ENCODE measurements around the gene ZBTB22. TPM values are rescaled to one million over a fixed set of nuclear protein-coding genes. Genes with fewer than 3 reads are reported as not detected.
A peak's percentile ranks its signal among the peaks of the same experiment; 100 is the strongest.

Gene ZBTB22
- total RNA-seq, 1 donor from 2014 or later = 17.5 TPM

DNA sequence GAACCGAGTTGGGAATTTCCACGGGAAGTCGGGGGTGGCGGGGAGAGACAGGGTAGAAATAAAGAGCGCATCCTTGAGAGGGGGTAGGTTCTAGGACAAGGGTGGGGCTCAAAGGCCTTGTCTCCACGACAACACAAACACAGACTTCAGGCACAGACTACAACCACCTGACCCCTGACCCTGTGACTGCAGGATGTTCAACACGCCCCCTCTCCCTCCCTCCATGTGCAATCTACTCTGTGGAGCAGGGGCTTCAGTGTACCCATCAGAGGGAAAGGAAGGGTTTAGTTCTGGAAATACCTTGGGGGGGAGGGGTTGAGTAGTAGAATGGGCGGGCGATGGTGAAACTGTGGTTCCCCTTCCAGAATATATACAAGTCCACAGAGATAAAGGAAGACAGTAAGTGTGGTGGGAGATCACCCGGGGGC, 3.0 kb downstream of the ZBTB22 start:
- DNase-seq (ENCODE audit: low read depth) = no peak
- TF ChIP-seq, protein P1, sequence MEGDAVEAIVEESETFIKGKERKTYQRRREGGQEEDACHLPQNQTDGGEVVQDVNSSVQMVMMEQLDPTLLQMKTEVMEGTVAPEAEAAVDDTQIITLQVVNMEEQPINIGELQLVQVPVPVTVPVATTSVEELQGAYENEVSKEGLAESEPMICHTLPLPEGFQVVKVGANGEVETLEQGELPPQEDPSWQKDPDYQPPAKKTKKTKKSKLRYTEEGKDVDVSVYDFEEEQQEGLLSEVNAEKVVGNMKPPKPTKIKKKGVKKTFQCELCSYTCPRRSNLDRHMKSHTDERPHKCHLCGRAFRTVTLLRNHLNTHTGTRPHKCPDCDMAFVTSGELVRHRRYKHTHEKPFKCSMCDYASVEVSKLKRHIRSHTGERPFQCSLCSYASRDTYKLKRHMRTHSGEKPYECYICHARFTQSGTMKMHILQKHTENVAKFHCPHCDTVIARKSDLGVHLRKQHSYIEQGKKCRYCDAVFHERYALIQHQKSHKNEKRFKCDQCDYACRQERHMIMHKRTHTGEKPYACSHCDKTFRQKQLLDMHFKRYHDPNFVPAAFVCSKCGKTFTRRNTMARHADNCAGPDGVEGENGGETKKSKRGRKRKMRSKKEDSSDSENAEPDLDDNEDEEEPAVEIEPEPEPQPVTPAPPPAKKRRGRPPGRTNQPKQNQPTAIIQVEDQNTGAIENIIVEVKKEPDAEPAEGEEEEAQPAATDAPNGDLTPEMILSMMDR (IDR thresholded peaks at IDR 0.05; ENCODE audit: insufficient read depth, low read length, poor library complexity, severe bottlenecking) = no peak
- Histone ChIP-seq H3K36me3 (ENCODE audit: control insufficient read depth, insufficient read depth, low read length) (peaks cover 4% of the 10 kb centered on the region), H3K27me3 (ENCODE audit: control insufficient read depth, insufficient read depth, low read length) (no peaks in the 10 kb centered on the region), H3K4me3 (ENCODE audit: low read depth, low read length) (peak overlapping the region; percentile 97)

DNA sequence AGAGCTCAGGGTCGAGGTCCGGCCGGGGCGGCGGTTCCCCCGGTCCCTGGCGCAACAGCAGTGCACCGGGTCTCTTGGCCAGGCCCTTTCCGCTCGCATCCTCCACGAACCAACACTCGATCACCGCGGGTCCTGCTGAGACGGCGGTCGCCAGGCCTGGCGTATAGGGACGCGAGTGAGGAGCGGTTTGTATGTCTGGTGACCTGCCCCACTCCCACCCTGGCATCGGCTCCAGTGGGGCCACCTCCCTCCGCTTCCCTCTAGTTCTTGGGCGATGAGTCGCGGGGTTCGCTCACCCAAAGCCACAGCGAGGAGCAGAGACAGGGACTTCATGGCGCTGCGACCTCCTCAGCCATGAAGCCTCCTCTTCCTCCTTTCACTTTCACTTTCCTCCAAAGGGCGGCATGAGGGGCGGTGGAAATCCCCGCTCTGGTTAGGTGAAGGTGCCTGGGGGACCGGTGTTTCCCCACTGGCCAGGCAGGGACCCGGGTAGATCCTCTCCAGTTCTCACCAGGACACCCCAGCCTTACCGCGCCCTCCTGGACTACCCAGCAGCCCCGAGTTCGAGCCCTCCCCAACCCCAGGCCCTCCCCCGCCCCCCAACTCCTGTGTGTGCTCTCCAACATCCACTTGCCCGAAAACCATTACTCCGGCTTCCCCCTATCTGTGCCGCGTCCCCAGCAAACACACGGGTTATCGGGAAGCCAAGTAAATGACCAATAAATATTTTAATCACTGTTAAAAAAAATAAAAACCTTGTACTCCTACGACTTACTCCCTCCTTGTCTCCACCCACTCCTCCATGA, 3.6 kb downstream of the ZBTB22 start, which contains the start of gene TAPBP:
TSS of gene TAPBP (minus strand) at position 370 of the 806 bp plus-strand sequence. CDS start at position 333, 37 bp downstream.
- Histone ChIP-seq H3K4me3 (ENCODE audit: low read depth, low read length) (peak within 1 kb of the TSS; percentile 97), H3K36me3 (ENCODE audit: control insufficient read depth, insufficient read depth, low read length) (peaks cover 2% of the 10 kb centered on the region), H3K27me3 (ENCODE audit: control insufficient read depth, insufficient read depth, low read length) (no peaks in the 10 kb centered on the region)
- TF ChIP-seq, protein P1 (IDR thresholded peaks at IDR 0.05; ENCODE audit: insufficient read depth, low read length, poor library complexity, severe bottlenecking) = no peak
- DNase-seq (ENCODE audit: low read depth) = no peak

GRCh38 chr6:33313105-33313708, 4.3 kb downstream of the ZBTB22 start:
- TF ChIP-seq, protein P1 (IDR thresholded peaks at IDR 0.05; ENCODE audit: insufficient read depth, low read length, poor library complexity, severe bottlenecking) = no peak
- peak overlapping the region; percentile 97 for H3K4me3 ChIP-seq (ENCODE audit: low read depth, low read length)
- no peaks in the 10 kb centered on the region for H3K36me3 ChIP-seq (ENCODE audit: control insufficient read depth, insufficient read depth, low read length)
- no peak for DNase-seq (ENCODE audit: low read depth)
- no peaks in the 10 kb centered on the region for H3K27me3 ChIP-seq (ENCODE audit: control insufficient read depth, insufficient read depth, low read length)

- TF ChIP-seq, protein P1 (IDR thresholded peaks at IDR 0.05; ENCODE audit: insufficient read depth, low read length, poor library complexity, severe bottlenecking) = no peak
Measured at GRCh38 chr6:33312361-33313104, 5.0 kb downstream of the ZBTB22 start.

DNA sequence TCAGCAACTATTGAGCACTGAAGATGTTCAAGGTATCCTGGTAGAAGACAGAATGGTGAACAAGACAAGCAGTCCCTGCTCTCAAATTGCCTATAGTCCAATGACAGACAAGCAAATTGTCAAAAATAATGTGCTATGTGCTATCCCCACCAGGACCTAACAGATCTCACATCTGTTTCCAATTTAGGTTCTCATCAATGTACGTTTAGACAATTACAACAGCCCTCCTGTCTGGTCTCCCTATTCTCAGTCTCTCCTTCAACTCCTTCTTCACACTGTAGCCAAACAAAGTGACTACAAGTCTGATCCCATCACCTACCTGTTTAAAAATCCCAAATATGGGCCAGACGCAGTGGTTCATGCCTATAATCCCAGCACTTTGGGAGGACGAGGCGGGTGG, 11.2 kb downstream of the ZBTB22 start:
- TF ChIP-seq, protein P1 (IDR thresholded peaks at IDR 0.05; ENCODE audit: insufficient read depth, low read length, poor library complexity, severe bottlenecking) = no peak
- DNase-seq (ENCODE audit: low read depth) = no peak
- Histone ChIP-seq H3K4me3 (ENCODE audit: low read depth, low read length) (no peak overlapping the region), H3K27me3 (ENCODE audit: control insufficient read depth, insufficient read depth, low read length) (no peaks in the 10 kb centered on the region), H3K36me3 (ENCODE audit: control insufficient read depth, insufficient read depth, low read length) (no peaks in the 10 kb centered on the region)

More at GRCh38 chr6:33312361-33313104, 5.0 kb downstream of the ZBTB22 start:
- Histone ChIP-seq H3K36me3 (ENCODE audit: control insufficient read depth, insufficient read depth, low read length) (no peaks in the 10 kb centered on the region), H3K4me3 (ENCODE audit: low read depth, low read length) (peak overlapping the region; percentile 97), H3K27me3 (ENCODE audit: control insufficient read depth, insufficient read depth, low read length) (no peaks in the 10 kb centered on the region)
- no peak for DNase-seq (ENCODE audit: low read depth)
